ENCODE measurements around the gene TNC. TPM values are rescaled to one million over a fixed set of nuclear protein-coding genes. Genes with fewer than 3 reads are reported as not detected.

TNC gene
- total and polyA plus RNA-seq, 12 donors: 0.41 to 120 (median 5.7) TPM

DNA sequence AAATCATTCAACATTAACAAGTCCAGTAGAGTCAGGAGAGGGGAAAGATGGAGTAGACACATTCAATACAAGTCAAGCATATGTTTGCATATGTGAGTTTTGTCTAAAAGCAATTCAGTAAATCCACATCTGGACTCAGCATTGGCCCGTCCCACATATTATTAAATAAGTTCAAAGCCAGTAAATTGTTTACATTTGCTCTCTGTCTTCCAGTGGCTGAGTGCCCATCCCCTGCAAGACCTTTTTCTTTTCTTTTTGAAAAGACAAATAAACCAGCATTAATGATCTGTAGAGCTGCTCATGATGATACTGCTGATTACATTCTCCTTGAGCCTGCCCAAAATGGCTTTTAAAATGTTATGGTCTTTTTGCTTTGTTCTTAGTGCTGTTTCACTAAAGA lies 71.1 kb downstream of the TNC start:
- ATAC-seq (no peak), DNase-seq (no peak)
- TF ChIP-seq, protein P1, sequence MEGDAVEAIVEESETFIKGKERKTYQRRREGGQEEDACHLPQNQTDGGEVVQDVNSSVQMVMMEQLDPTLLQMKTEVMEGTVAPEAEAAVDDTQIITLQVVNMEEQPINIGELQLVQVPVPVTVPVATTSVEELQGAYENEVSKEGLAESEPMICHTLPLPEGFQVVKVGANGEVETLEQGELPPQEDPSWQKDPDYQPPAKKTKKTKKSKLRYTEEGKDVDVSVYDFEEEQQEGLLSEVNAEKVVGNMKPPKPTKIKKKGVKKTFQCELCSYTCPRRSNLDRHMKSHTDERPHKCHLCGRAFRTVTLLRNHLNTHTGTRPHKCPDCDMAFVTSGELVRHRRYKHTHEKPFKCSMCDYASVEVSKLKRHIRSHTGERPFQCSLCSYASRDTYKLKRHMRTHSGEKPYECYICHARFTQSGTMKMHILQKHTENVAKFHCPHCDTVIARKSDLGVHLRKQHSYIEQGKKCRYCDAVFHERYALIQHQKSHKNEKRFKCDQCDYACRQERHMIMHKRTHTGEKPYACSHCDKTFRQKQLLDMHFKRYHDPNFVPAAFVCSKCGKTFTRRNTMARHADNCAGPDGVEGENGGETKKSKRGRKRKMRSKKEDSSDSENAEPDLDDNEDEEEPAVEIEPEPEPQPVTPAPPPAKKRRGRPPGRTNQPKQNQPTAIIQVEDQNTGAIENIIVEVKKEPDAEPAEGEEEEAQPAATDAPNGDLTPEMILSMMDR (IDR thresholded peaks at IDR 0.05): no peak
- intact Hi-C loops (cut with DNase I): no loop called here
- Histone ChIP-seq H3K4me3 (no peak overlapping the region), H3K27ac (no peak overlapping the region), H3K27me3 (peaks cover 0 to 54% (median 11%) of the 10 kb centered on the region in 7 donors), H3K36me3 (peaks cover 0 to 5% (median 0%) of the 10 kb centered on the region in 9 donors), H3K4me1 (peaks cover 0 to 13% (median 0%) of the 10 kb centered on the region in 9 donors), H3K9me3 (no peaks in the 10 kb centered on the region)
- 82 to 94% methylated on average over 1 of the region's 1 CpG for WGBS, 2 donors

DNA sequence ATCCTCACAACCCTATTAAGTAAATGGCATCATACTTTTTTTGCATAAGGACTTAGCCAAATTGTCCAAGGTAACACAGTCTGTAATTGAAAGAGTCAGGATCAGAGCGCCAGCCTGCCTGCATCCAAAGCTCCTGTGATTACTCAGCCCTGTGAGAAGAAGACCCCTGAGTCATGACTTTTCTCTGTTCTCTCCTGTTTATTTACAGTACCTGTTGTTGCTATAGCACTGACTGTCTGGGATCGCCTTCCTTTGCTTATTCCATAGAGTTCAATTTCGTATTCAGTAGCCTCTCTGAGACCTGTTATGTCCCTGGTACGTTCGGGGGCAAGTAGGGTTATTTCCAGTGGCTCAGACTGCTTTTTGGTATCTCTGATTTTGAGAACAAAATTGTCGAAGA lies 71.8 kb downstream of the TNC start:
- ATAC-seq (no peak), DNase-seq (no peak)
- Histone ChIP-seq H3K4me3 (no peak overlapping the region), H3K9me3 (no peaks in the 10 kb centered on the region), H3K4me1 (peaks cover 0 to 13% (median 0%) of the 10 kb centered on the region in 9 donors), H3K27me3 (peaks cover 0 to 54% (median 11%) of the 10 kb centered on the region in 7 donors), H3K36me3 (peaks cover 0 to 5% (median 0%) of the 10 kb centered on the region in 9 donors), H3K27ac (no peak overlapping the region)
- WGBS, 2 donors: 90 to 91% methylated on average over 6 of the region's 6 CpGs
- intact Hi-C loops (cut with DNase I): no loop called here
- TF ChIP-seq, protein P1 (IDR thresholded peaks at IDR 0.05): no peak

DNA sequence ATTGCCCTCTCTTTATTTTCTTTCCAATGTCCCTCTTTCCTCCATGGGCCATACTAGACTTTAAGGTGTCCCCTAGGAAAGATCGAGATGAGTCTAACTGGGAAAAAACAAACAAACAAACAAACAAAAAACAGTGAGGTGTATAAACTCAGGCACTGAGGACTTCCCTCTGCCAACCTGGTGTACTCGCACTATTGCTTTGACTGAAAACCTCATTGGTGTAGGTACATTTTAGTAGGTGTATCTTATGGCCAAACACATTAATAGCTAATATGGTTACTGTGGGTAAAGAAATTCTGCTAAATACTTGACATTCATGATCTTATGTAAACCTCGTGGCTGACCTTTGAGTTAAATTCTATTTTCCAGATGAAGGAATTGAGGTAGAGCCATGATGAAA lies 74.3 kb downstream of the TNC start:
- 85 to 89% methylated on average over 3 of the region's 3 CpGs for WGBS, 2 donors

DNA sequence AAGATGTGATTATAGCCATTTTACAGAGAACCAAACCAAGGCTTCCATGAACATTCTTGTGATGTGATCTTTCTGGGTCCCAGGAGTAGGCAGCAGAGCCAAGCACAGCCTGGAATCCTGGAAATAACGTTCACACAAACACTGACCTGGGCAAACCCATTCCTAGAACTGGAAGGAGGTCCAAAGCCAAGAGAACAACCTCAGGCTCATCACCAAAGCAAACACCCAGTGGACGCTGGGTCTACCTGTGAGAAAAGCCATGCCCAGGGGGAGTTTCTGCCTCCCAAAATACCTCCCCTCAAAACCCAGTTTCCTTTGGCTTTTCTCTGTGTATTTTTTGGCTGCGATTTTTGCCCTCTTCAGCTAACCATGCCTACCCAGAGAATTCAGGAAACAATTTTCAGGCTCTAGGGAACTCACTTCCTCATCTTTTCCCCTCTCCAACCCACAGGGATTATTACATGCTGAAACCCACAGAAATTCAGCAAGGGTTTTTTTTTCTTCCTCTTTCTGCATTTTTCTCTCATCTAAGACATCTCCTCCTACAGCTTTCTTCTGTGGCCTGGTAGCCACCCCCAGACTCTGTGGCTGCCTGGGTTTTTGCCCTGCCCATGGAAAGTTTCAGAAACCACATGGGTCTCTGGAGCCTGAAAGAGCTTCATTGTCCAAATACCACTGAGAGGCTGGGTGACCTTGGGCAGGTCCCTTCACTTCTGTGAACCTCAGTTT lies 75.0 kb downstream of the TNC start:
- Histone ChIP-seq H3K36me3 (no peaks in the 10 kb centered on the region), H3K4me3 (no peak overlapping the region), H3K27me3 (peaks cover 0 to 28% (median 15%) of the 10 kb centered on the region in 7 donors), H3K27ac (no peak overlapping the region), H3K9me3 (no peaks in the 10 kb centered on the region), H3K4me1 (peaks cover 0 to 13% (median 0%) of the 10 kb centered on the region in 9 donors)
- WGBS, 2 donors: 32 to 40% methylated on average over 3 of the region's 3 CpGs
- TF ChIP-seq, protein P1 (IDR thresholded peaks at IDR 0.05): no peak
- intact Hi-C loops (cut with DNase I): no loop called here
- ATAC-seq (peak in 3 of 8 donors; percentile 25 to 44 (median 27)), DNase-seq (no peak)

More for the DNA sequence above, 74.3 kb downstream of the TNC start:
- Histone ChIP-seq H3K4me1 (peaks cover 0 to 13% (median 0%) of the 10 kb centered on the region in 9 donors), H3K36me3 (no peaks in the 10 kb centered on the region), H3K27ac (no peak overlapping the region), H3K27me3 (peaks cover 0 to 35% (median 15%) of the 10 kb centered on the region in 7 donors), H3K9me3 (no peaks in the 10 kb centered on the region), H3K4me3 (no peak overlapping the region)
- no peak for ATAC-seq
- intact Hi-C loops (cut with DNase I): no loop called here
- DNase-seq: no peak
- TF ChIP-seq, protein P1 (IDR thresholded peaks at IDR 0.05): no peak

Measured in heart right ventricle (tissue), 16 donors.